SK-N-MC (cell line): ENCODE data around the gene ZBTB33.

ENCODE experiments used
- EZH2 ChIP-seq: fragments of 200-600 bp; sonication (generic); IDR thresholded peaks from one replicate; pipeline ENCODE4 v1.6.1; 2017; ENCODE audit warnings: antibody characterized with exemption
- POLR2AphosphoS5 ChIP-seq: IDR thresholded peaks from 2 replicates; pipeline ENCODE4 v1.6.1; 2012; ENCODE audit warnings: mild to moderate bottlenecking, low read depth, low read length, borderline replicate concordance

- TF ChIP-seq EZH2, result no peak
- TF ChIP-seq POLR2AphosphoS5, result no peak
These were observed 3.2 kb downstream of the ZBTB33 start for GRCh38 chrX:120253784-120254183.
